ENCODE results near the gene NAV3.
"Not testable (repeated sequence)": the region's sequence is repeated elsewhere in the genome, so short reads cannot be mapped to it uniquely, and the experiment has no call there.

The NAV3 gene

GRCh38 chr12:78101946-78102635, 271.4 kb downstream of the NAV3 start:
- no peaks in the 10 kb centered on the region for H3K36me3 ChIP-seq (ENCODE audit: control insufficient read depth in 4 of 4, insufficient read depth in 4 of 4, low read length in 3 of 4)
- DNase-seq: no peak
- 100% methylated on average over 2 of the region's 4 CpGs for WGBS (ENCODE audit: insufficient coverage)
- POLR2A ChIA-PET: no interaction called here
- H3K4me3 ChIP-seq (ENCODE audit: control insufficient read depth in 1 of 7, extremely low read depth in 1 of 7, insufficient read depth in 4 of 7, low read depth in 2 of 7, low read length in 6 of 7): no peak overlapping the region
- H3K27me3 ChIP-seq (replicated peaks in 2 of 5; ENCODE audit: control insufficient read depth in 4 of 5, insufficient read depth in 5 of 5, low read length in 4 of 5): no peaks in the 10 kb centered on the region
- CTCF ChIA-PET: no interaction called here
- H3K9me3 ChIP-seq (ENCODE audit: control extremely low read depth in 1 of 5, control insufficient read depth in 4 of 5, insufficient read depth in 2 of 5, low read depth in 1 of 5, low read length in 4 of 5): no peaks in the 10 kb centered on the region
- H3K27ac ChIP-seq (ENCODE audit: insufficient read depth in 1 of 2, low read depth in 1 of 2, low read length in 2 of 2, poor library complexity in 1 of 2, severe bottlenecking in 2 of 2): no peak overlapping the region
- no peaks in the 10 kb centered on the region for H3K4me1 ChIP-seq (ENCODE audit: control extremely low read depth in 1 of 4, control insufficient read depth in 4 of 4, insufficient read depth in 4 of 4, low read length in 3 of 4)

DNA sequence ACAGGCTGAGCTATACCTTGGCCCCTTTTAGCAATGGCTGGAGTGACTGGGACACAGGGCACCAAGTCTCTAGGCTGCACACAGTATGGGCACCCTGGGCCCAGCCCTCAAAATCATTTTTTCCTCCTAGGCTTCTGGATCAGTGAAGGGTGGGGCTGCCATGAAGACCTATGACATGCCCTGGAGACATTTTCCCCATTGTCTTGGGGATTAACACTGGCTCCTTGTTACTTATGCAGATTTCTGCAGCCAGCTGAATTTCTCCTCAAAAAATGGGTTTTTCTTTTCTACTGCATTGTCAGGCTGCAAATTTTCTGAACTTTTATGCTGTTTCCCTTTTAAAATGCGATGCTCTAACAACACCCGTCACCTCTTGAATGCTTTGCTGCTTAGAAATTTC, 272.1 kb downstream of the NAV3 start:
- H3K4me3 ChIP-seq (ENCODE audit: control insufficient read depth in 1 of 7, extremely low read depth in 1 of 7, insufficient read depth in 4 of 7, low read depth in 2 of 7, low read length in 6 of 7); POLR2A ChIA-PET; H3K27me3 ChIP-seq (replicated peaks in 2 of 5; ENCODE audit: control insufficient read depth in 4 of 5, insufficient read depth in 5 of 5, low read length in 4 of 5); H3K9me3 ChIP-seq (ENCODE audit: control extremely low read depth in 1 of 5, control insufficient read depth in 4 of 5, insufficient read depth in 2 of 5, low read depth in 1 of 5, low read length in 4 of 5); CTCF ChIA-PET; H3K4me1 ChIP-seq (ENCODE audit: control extremely low read depth in 1 of 4, control insufficient read depth in 4 of 4, insufficient read depth in 4 of 4, low read length in 3 of 4); H3K36me3 ChIP-seq (ENCODE audit: control insufficient read depth in 4 of 4, insufficient read depth in 4 of 4, low read length in 3 of 4); DNase-seq; H3K27ac ChIP-seq (ENCODE audit: insufficient read depth in 1 of 2, low read depth in 1 of 2, low read length in 2 of 2, poor library complexity in 1 of 2, severe bottlenecking in 2 of 2): not testable (repeated sequence)
- WGBS (ENCODE audit: insufficient coverage): 100% methylated on average over 2 of the region's 2 CpGs

- Histone ChIP-seq H3K4me3 (ENCODE audit: control insufficient read depth in 1 of 7, extremely low read depth in 1 of 7, insufficient read depth in 4 of 7, low read depth in 2 of 7, low read length in 6 of 7) (no peak overlapping the region), H3K27ac (ENCODE audit: insufficient read depth in 1 of 2, low read depth in 1 of 2, low read length in 2 of 2, poor library complexity in 1 of 2, severe bottlenecking in 2 of 2) (no peak overlapping the region), H3K27me3 (replicated peaks in 2 of 5; ENCODE audit: control insufficient read depth in 4 of 5, insufficient read depth in 5 of 5, low read length in 4 of 5) (no peaks in the 10 kb centered on the region), H3K4me1 (ENCODE audit: control extremely low read depth in 1 of 4, control insufficient read depth in 4 of 4, insufficient read depth in 4 of 4, low read length in 3 of 4) (no peaks in the 10 kb centered on the region), H3K9me3 (ENCODE audit: control extremely low read depth in 1 of 5, control insufficient read depth in 4 of 5, insufficient read depth in 2 of 5, low read depth in 1 of 5, low read length in 4 of 5) (peaks cover 0 to 6% (median 0%) of the 10 kb centered on the region in 5 experiments), H3K36me3 (ENCODE audit: control insufficient read depth in 4 of 4, insufficient read depth in 4 of 4, low read length in 3 of 4) (no peaks in the 10 kb centered on the region)
- ChIA-PET POLR2A (no interaction called here), CTCF (no interaction called here)
- WGBS (ENCODE audit: insufficient coverage): 56% methylated on average over 1 of the region's 1 CpG
- DNase-seq: no peak
Observed at GRCh38 chr12:78115889-78116288, 285.2 kb downstream of the NAV3 start.

- no peak overlapping the region for H3K27ac ChIP-seq (ENCODE audit: insufficient read depth in 1 of 2, low read depth in 1 of 2, low read length in 2 of 2, poor library complexity in 1 of 2, severe bottlenecking in 2 of 2)
- DNase-seq: no peak
- CTCF ChIA-PET: interaction anchor here (1.7 kb wide), 1 partner anchor 120 kb away, joined by 4 read pairs; no protein-coding TSS in a partner anchor
Observed at GRCh38 chr12:78118036-78118435, 287.3 kb downstream of the NAV3 start.

DNA sequence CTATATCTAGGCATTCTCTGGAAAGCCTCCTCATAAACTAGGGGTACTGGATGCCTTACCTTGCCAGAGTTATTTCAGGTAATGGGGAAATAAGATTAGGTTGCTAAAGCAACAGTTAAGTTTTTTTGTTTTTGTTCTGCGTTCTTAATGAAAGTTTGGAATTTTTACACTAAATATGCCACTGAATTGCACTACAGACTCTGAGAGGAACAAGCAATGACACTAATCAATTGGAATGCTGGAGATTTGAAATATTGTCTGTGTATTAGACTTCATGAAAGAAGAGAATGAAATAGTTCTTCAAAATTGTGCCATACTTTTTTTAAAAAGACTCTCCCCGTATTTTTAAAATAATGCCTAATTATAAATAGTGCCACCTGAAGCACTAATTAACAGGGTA, 287.8 kb downstream of the NAV3 start:
- peaks cover 0 to under 1% (median 0%) of the 10 kb centered on the region in 5 experiments for H3K9me3 ChIP-seq (ENCODE audit: control extremely low read depth in 1 of 5, control insufficient read depth in 4 of 5, insufficient read depth in 2 of 5, low read depth in 1 of 5, low read length in 4 of 5)
- no peaks in the 10 kb centered on the region for H3K4me1 ChIP-seq (ENCODE audit: control extremely low read depth in 1 of 4, control insufficient read depth in 4 of 4, insufficient read depth in 4 of 4, low read length in 3 of 4)
- H3K36me3 ChIP-seq (ENCODE audit: control insufficient read depth in 4 of 4, insufficient read depth in 4 of 4, low read length in 3 of 4): no peaks in the 10 kb centered on the region
- no peaks in the 10 kb centered on the region for H3K27me3 ChIP-seq (replicated peaks in 2 of 5; ENCODE audit: control insufficient read depth in 4 of 5, insufficient read depth in 5 of 5, low read length in 4 of 5)
- no peak overlapping the region for H3K4me3 ChIP-seq (ENCODE audit: control insufficient read depth in 1 of 7, extremely low read depth in 1 of 7, insufficient read depth in 4 of 7, low read depth in 2 of 7, low read length in 6 of 7)
- ChIA-PET CTCF (interaction anchor here (1.7 kb wide), 1 partner anchor 121 kb away, joined by 4 read pairs; no protein-coding TSS in a partner anchor), POLR2A (no interaction called here)
- no CpG with 5 or more reads among the region's 2 CpGs for WGBS (ENCODE audit: insufficient coverage)
- H3K27ac ChIP-seq (ENCODE audit: insufficient read depth in 1 of 2, low read depth in 1 of 2, low read length in 2 of 2, poor library complexity in 1 of 2, severe bottlenecking in 2 of 2): no peak overlapping the region
- DNase-seq: no peak

More at GRCh38 chr12:78118036-78118435, 287.3 kb downstream of the NAV3 start:
- Histone ChIP-seq H3K4me1 (ENCODE audit: control extremely low read depth in 1 of 4, control insufficient read depth in 4 of 4, insufficient read depth in 4 of 4, low read length in 3 of 4) (no peaks in the 10 kb centered on the region), H3K27me3 (replicated peaks in 2 of 5; ENCODE audit: control insufficient read depth in 4 of 5, insufficient read depth in 5 of 5, low read length in 4 of 5) (no peaks in the 10 kb centered on the region), H3K36me3 (ENCODE audit: control insufficient read depth in 4 of 4, insufficient read depth in 4 of 4, low read length in 3 of 4) (no peaks in the 10 kb centered on the region), H3K4me3 (ENCODE audit: control insufficient read depth in 1 of 7, extremely low read depth in 1 of 7, insufficient read depth in 4 of 7, low read depth in 2 of 7, low read length in 6 of 7) (no peak overlapping the region), H3K9me3 (ENCODE audit: control extremely low read depth in 1 of 5, control insufficient read depth in 4 of 5, insufficient read depth in 2 of 5, low read depth in 1 of 5, low read length in 4 of 5) (peaks cover 0 to 4% (median 0%) of the 10 kb centered on the region in 5 experiments)
- 79% methylated on average over 6 of the region's 6 CpGs for WGBS (ENCODE audit: insufficient coverage)
- POLR2A ChIA-PET: no interaction called here

GRCh38 chr12:78119351-78119918, 288.7 kb downstream of the NAV3 start:
- no peaks in the 10 kb centered on the region for H3K4me1 ChIP-seq (ENCODE audit: control extremely low read depth in 1 of 4, control insufficient read depth in 4 of 4, insufficient read depth in 4 of 4, low read length in 3 of 4)
- no peaks in the 10 kb centered on the region for H3K36me3 ChIP-seq (ENCODE audit: control insufficient read depth in 4 of 4, insufficient read depth in 4 of 4, low read length in 3 of 4)
- no peak overlapping the region for H3K27ac ChIP-seq (ENCODE audit: insufficient read depth in 1 of 2, low read depth in 1 of 2, low read length in 2 of 2, poor library complexity in 1 of 2, severe bottlenecking in 2 of 2)
- ChIA-PET POLR2A (no interaction called here), CTCF (no interaction called here)
- H3K4me3 ChIP-seq (ENCODE audit: control insufficient read depth in 1 of 7, extremely low read depth in 1 of 7, insufficient read depth in 4 of 7, low read depth in 2 of 7, low read length in 6 of 7): no peak overlapping the region
- H3K27me3 ChIP-seq (replicated peaks in 2 of 5; ENCODE audit: control insufficient read depth in 4 of 5, insufficient read depth in 5 of 5, low read length in 4 of 5): no peaks in the 10 kb centered on the region
- no peak for DNase-seq
- 93% methylated on average over 11 of the region's 12 CpGs for WGBS (ENCODE audit: insufficient coverage)
- H3K9me3 ChIP-seq (ENCODE audit: control extremely low read depth in 1 of 5, control insufficient read depth in 4 of 5, insufficient read depth in 2 of 5, low read depth in 1 of 5, low read length in 4 of 5): no peaks in the 10 kb centered on the region

GRCh38 chr12:78120306-78120705, 289.6 kb downstream of the NAV3 start:
- no peak for DNase-seq
- Histone ChIP-seq H3K27me3 (replicated peaks in 2 of 5; ENCODE audit: control insufficient read depth in 4 of 5, insufficient read depth in 5 of 5, low read length in 4 of 5) (no peaks in the 10 kb centered on the region), H3K9me3 (ENCODE audit: control extremely low read depth in 1 of 5, control insufficient read depth in 4 of 5, insufficient read depth in 2 of 5, low read depth in 1 of 5, low read length in 4 of 5) (no peaks in the 10 kb centered on the region), H3K4me1 (ENCODE audit: control extremely low read depth in 1 of 4, control insufficient read depth in 4 of 4, insufficient read depth in 4 of 4, low read length in 3 of 4) (no peaks in the 10 kb centered on the region), H3K36me3 (ENCODE audit: control insufficient read depth in 4 of 4, insufficient read depth in 4 of 4, low read length in 3 of 4) (no peaks in the 10 kb centered on the region), H3K27ac (ENCODE audit: insufficient read depth in 1 of 2, low read depth in 1 of 2, low read length in 2 of 2, poor library complexity in 1 of 2, severe bottlenecking in 2 of 2) (no peak overlapping the region), H3K4me3 (ENCODE audit: control insufficient read depth in 1 of 7, extremely low read depth in 1 of 7, insufficient read depth in 4 of 7, low read depth in 2 of 7, low read length in 6 of 7) (no peak overlapping the region)
- ChIA-PET POLR2A (no interaction called here), CTCF (interaction anchor here (0.7 kb wide), 1 partner anchor 102 kb away, joined by 3 read pairs; no protein-coding TSS in a partner anchor)
